HG03097 (cell line): ENCODE results near the gene SLC29A1.

Experiments
- ATAC-seq: cut with Tn5 transposase; IDR thresholded peaks from one replicate; pipeline ENCODE4 v1.9.1; 2021; ENCODE audit not compliant: unreplicated experiment, low FRiP score

SLC29A1 gene

GRCh38 chr6:44277763-44278162, 54.4 kb downstream of the SLC29A1 start:
- ATAC-seq = no peak

DNA sequence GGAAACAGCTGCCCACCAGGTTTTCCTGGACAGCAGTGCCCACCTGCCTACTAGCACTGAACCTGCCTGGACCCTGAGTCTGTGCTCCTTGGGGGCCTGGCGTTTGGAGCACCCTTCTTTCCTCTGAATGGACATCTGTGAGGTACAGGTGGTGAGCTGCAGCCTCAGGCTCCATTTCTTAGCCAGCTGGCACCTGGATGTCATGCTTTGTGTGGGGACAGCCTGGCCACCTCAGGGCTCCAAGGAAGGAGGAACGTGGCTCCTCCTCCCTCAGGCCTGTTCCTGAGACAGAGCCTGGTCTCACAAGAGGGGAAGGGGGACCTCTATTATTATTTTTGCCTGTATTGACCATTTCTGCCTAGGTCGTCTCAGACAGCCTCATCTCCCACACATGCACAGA, 54.9 kb downstream of the SLC29A1 start:
- no peak for ATAC-seq

DNA sequence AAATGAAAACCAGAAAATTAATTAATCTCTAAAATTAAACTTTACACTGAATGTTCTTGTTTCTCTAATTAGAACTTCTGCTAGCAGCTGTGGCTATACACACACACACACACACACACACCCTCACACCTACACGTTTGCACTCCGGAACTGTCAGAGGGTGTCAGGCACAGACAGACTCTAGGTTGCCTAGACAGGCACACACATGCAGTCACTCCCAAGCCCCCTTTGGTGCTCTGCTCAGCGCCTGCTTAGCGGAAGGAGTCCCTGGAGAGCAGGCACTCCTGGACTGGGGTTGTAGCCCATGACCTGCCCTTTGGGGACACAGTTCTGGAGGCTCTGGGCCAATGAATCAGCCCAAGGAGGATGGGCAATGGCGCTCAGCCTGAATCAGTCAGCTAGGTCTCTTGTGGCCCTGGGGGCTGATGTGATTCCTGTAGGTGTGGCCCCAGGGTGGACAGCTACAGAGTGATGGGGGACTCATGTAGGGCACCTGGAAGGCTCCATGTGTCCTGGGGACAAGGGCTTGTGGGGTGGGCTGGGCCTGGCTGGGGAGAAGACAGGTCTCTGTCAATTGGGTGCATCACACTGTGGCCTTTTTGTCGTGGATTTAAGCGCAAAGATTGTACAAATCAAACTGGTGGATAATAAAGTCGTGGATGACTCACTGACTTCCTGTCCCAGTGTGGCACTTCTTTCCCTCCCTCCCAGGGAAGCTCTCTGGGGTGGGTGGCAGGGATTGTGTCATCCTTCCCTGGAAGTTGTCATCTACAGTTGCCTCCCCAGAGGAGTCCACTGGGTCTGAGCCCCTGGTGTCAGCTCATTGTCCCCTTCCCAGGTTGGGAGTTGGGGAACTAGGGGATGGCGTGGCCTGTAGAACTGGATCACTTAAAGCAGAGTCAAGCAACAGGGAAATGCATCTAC, 55.6 kb downstream of the SLC29A1 start:
- ATAC-seq = no peak
